Testis (tissue), 3 donors: ENCODE measurements around the gene KLK13. TPM values are rescaled to one million over a fixed set of nuclear protein-coding genes. Genes with fewer than 3 reads are reported as not detected.

ENCODE experiments used
- DNase-seq: peaks from one replicate; pipeline ENCODE4 v3.0.0-alpha.2; 2019
- H3K27ac ChIP-seq, 2 donors: fragments of 200-600 bp; sonication (generic); one replicate each; pipeline ENCODE4 v1.5.1; 2019
- H3K27me3 ChIP-seq: fragments of 200-600 bp; sonication (generic); one replicate; pipeline ENCODE4 v1.5.1; 2019
- H3K36me3 ChIP-seq: fragments of 200-600 bp; sonication (generic); one replicate; pipeline ENCODE4 v1.5.1; 2017; ENCODE audit warnings: low read depth; ENCODE audit errors: missing control alignments
- H3K4me1 ChIP-seq: fragments of 200-600 bp; sonication (generic); one replicate; pipeline ENCODE4 v1.5.1; 2019
- H3K4me3 ChIP-seq, 2 donors: fragments of 200-600 bp; sonication (generic); one replicate each; pipeline ENCODE4 v1.5.1; 2017 to 2019
- H3K9me3 ChIP-seq: fragments of 200-600 bp; sonication (generic); one replicate; pipeline ENCODE4 v1.5.1; 2017
- POLR2A ChIP-seq: fragments of 450-650 bp; IDR thresholded peaks from one replicate; pipeline ENCODE4 v1.6.1; 2017; ENCODE audit warnings: antibody characterized with exemption, mild to moderate bottlenecking, moderate library complexity
- WGBS, 2 donors: methylation state at CpG; one replicate each; pipeline ENCODE4 v1.1.5; 2018; 5-methylcytosine and 5-hydroxymethylcytosine counted together
- intact Hi-C: fragments of 100-400 bp; cut with DNase I; formaldehyde crosslinking; loops from one replicate; pipeline ENCODE4 v1.15.1; 2023; ENCODE audit warnings: low total_unique reads
- polyA plus RNA-seq: library from polyadenylated mRNA; stranded (reverse); fragments of 350-450 nt; fragmentation: Illumina TruSeq; extraction: RNeasy Lipid Tissue Mini Kit (QIAGEN cat#74804); gene quantifications from one replicate; pipeline ENCODE4 v1.2.3, GENCODE V29; 2014; ENCODE audit warnings: low read depth, low replicate concordance; ENCODE audit not compliant: insufficient read depth
- total RNA-seq, 2 donors: library from RNA; depleted of rRNA; stranded (reverse); fragments of >200 nt; gene quantifications; one replicate each; pipeline ENCODE4 v1.2.3, GENCODE V29; 2016
- TF ChIP-seq, protein P1 (sequence below), 3 experiments: fragments of 450-650 bp in 2 of 3; fragments of 200-600 bp in 1 of 3; sonication (generic) in 1 of 3; IDR thresholded peaks; one replicate each; pipeline ENCODE4 v1.5.1; 2016 to 2019; ENCODE audit warnings: antibody characterized with exemption in 3 of 3, mild to moderate bottlenecking in 2 of 3, moderate library complexity in 1 of 3

The KLK13 gene
- total and polyA plus RNA-seq, 3 donors from 2014 or later: 3.7 to 13.0 (median 7.8) TPM

DNA sequence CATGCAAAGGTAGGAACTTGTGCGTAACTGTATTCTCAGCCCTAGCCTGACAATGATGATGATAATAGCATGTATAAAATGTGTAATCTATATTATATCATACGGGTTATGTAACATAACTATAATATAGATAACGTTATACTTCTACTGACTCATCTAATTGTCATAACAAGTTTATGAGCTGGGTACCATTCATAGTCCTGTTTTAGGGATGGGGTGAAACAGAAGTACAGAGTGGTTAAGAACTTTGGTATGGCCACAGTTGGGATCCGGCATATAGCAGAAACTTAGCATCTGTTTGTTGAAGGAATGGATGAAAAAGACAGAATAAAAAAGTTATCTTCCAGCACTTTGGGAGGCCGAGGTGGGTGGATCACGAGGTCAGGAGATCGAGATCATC lies 38.1 kb upstream of the KLK13 start:
- Histone ChIP-seq H3K4me1 (peaks cover 33% of the 10 kb centered on the region), H3K27ac (no peak overlapping the region), H3K36me3 (no peaks in the 10 kb centered on the region), H3K27me3 (no peaks in the 10 kb centered on the region), H3K9me3 (no peaks in the 10 kb centered on the region), H3K4me3 (no peak overlapping the region)
- DNase-seq: no peak
- intact Hi-C loops: no loop called here
- 76 to 82% methylated on average over 7 of the region's 7 CpGs for WGBS, 2 donors
- TF ChIP-seq, protein P1, sequence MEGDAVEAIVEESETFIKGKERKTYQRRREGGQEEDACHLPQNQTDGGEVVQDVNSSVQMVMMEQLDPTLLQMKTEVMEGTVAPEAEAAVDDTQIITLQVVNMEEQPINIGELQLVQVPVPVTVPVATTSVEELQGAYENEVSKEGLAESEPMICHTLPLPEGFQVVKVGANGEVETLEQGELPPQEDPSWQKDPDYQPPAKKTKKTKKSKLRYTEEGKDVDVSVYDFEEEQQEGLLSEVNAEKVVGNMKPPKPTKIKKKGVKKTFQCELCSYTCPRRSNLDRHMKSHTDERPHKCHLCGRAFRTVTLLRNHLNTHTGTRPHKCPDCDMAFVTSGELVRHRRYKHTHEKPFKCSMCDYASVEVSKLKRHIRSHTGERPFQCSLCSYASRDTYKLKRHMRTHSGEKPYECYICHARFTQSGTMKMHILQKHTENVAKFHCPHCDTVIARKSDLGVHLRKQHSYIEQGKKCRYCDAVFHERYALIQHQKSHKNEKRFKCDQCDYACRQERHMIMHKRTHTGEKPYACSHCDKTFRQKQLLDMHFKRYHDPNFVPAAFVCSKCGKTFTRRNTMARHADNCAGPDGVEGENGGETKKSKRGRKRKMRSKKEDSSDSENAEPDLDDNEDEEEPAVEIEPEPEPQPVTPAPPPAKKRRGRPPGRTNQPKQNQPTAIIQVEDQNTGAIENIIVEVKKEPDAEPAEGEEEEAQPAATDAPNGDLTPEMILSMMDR (IDR thresholded peaks at IDR 0.05): no peak
- TF ChIP-seq POLR2A: no peak

DNA sequence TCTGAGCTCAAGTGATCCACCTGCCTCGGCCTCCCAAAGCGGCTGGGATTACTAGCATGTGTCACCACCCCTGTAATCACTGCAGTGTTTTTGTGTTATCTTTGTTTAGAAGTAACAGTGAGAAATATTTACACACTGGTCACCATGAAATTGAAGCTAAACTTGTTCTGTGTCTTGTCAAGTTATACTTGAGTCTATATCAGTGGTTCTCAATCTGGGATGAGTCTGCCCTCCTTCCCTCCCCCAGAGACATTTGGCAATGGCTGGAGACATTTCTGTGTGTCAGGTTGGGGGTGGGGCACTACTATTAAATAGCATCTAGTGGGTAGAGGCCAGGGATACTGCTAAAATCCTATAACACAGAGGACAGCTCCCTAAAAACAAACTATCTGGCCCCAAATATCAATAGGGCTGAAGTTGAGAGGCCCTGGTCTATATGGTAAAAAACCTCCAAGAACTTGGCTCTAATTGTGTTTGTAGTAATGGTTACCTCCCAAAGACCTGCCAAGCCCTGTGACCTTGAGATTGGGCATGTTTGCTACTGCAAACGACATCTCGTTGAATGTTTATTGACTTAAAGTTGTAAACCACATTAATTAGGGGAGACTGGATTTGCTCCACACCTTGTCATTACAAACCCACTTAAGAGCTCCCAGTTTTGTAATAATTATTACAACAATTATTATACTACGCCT lies 36.4 kb upstream of the KLK13 start:
- Histone ChIP-seq H3K27ac (peak overlapping the region in 1 of 2 donors; percentile 36), H3K9me3 (no peaks in the 10 kb centered on the region), H3K4me3 (no peak overlapping the region), H3K4me1 (peaks cover 24% of the 10 kb centered on the region), H3K27me3 (no peaks in the 10 kb centered on the region), H3K36me3 (no peaks in the 10 kb centered on the region)
- intact Hi-C loops: no loop called here
- no peak for TF ChIP-seq POLR2A
- TF ChIP-seq, protein P1 (IDR thresholded peaks at IDR 0.05): no peak
- 51 to 71% methylated on average over 5 of the region's 5 CpGs for WGBS, 2 donors
- no peak for DNase-seq

DNA sequence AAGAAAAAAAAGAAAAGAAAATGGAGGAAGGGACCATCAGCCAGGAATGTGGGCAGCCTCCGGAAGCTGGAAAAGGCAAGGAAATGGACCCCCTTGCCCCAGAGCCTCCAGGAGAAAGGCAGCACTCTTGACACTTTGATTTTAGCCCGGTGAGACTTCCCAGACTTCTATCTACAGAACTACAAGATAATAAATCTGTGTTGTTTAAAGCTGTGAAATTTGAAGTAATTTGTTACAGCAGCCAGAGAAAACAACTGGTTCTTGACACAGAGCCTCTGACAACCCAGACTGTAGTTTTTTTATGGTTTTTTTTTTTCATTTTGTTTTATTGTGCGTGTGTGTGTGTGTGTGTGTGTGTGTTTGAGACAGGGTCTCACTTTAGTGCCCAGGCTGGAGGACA lies 35.7 kb upstream of the KLK13 start:
- Histone ChIP-seq H3K4me1 (peaks cover 24% of the 10 kb centered on the region), H3K36me3 (no peaks in the 10 kb centered on the region), H3K27ac (peak overlapping the region in 1 of 2 donors; percentile 36), H3K4me3 (no peak overlapping the region), H3K9me3 (no peaks in the 10 kb centered on the region), H3K27me3 (no peaks in the 10 kb centered on the region)
- intact Hi-C loops: no loop called here
- no peak for TF ChIP-seq POLR2A
- TF ChIP-seq, protein P1 (IDR thresholded peaks at IDR 0.05): no peak
- DNase-seq: no peak
- WGBS, 2 donors: 47 to 60% methylated on average over 3 of the region's 3 CpGs

DNA sequence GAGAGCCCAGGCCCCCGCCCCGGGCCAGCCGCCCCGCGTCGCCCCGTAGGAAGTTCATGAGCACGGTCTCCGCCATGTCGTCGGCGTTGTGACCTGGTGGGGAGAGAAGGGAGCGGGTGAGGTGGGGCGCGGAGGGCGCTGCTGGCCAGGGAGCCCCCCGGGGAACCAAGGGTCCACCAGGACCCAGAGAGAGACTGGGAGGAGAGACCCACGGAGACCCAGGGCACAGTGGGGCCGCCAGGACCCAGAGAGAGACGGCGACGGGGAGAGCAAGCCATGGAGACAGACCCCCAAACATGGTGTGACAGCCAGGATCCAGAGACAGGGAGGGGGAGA lies 34.1 kb upstream of the KLK13 start:
- Histone ChIP-seq H3K4me1 (peaks cover 28% of the 10 kb centered on the region), H3K27ac (peak overlapping the region in 1 of 2 donors; percentile 36), H3K36me3 (no peaks in the 10 kb centered on the region), H3K4me3 (peak overlapping the region; percentile 6 to 23), H3K9me3 (no peaks in the 10 kb centered on the region), H3K27me3 (no peaks in the 10 kb centered on the region)
- TF ChIP-seq, protein P1 (IDR thresholded peaks at IDR 0.05): no peak
- no peak for TF ChIP-seq POLR2A
- DNase-seq: no peak
- intact Hi-C loops: no loop called here
- 51 to 57% methylated on average over 17 to 22 of the region's 22 CpGs for WGBS, 2 donors
